GM12874 (cell line): ENCODE measurements around the gene TET2.

ENCODE experiments used
- CTCF ChIP-seq: IDR thresholded peaks from 2 replicates; pipeline ENCODE4 v1.5.1; 2011; ENCODE audit warnings: low read depth, mild to moderate bottlenecking, control low read depth, low read length, moderate library complexity; ENCODE audit not compliant: insufficient read depth

Gene TET2

GRCh38 chr4:105116616-105117319 lies 29.9 kb upstream of the TET2 start:
- no peak for TF ChIP-seq CTCF

GRCh38 chr4:105119356-105119755 lies 27.3 kb upstream of the TET2 start:
- TF ChIP-seq CTCF: no peak

- no peak for TF ChIP-seq CTCF
Observed at GRCh38 chr4:105120626-105121025, 26.1 kb upstream of the TET2 start.

- no peak for TF ChIP-seq CTCF
Observed at GRCh38 chr4:105122350-105122749, 24.3 kb upstream of the TET2 start.

- TF ChIP-seq CTCF: no peak
Observed at GRCh38 chr4:105126311-105127169, 20.1 kb upstream of the TET2 start.

- TF ChIP-seq CTCF: no peak
Observed at GRCh38 chr4:105127170-105127445, 19.6 kb upstream of the TET2 start.

- TF ChIP-seq CTCF: no peak
Observed at GRCh38 chr4:105128208-105128607, 18.5 kb upstream of the TET2 start.
